H1 (cell line): ENCODE data around the gene FAM184B. TPM values are rescaled to one million over a fixed set of nuclear protein-coding genes. Genes with fewer than 3 reads are reported as not detected.

Experiments
- CTCF ChIA-PET: fragments of 300-600 bp; sonication (Branson Sonifier 250); formaldehyde crosslinking; loops from one replicate; lab custom pipeline; 2021; ENCODE audit not compliant: partially characterized antibody; lab: Charles Lee
- POLR2A ChIA-PET: fragments of 300-600 bp; sonication (Branson Sonifier 250); formaldehyde crosslinking; loops from one replicate; lab custom pipeline; 2021; ENCODE audit warnings: inconsistent platforms; ENCODE audit not compliant: partially characterized antibody; lab: Charles Lee
- DNase-seq, 2 experiments: peaks; one replicate each; pipeline versions ENCODE4 v3.0.0 to v3.0.0-alpha.2; 2010 to 2022; ENCODE audit warnings: low spot score in 2 of 2, low read depth in 1 of 2, mixed read lengths in 1 of 2
- FAIRE-seq: peaks from 2 replicates; lab custom pipeline; 2011; peaks lifted over from hg19 to GRCh38; lab: Jason Lieb, UNC
- H2AFZ ChIP-seq: 2 replicates; pipeline ENCODE4 v1.8.1; 2012; ENCODE audit warnings: low read length, inconsistent platforms
- H2AK5ac ChIP-seq: 2 replicates; pipeline ENCODE4 v1.6.1; 2013; ENCODE audit warnings: low read depth, low read length
- H2BK120ac ChIP-seq: replicated peaks from 2 replicates; pipeline ENCODE3; 2013; ENCODE audit warnings: low read depth, low read length, inconsistent platforms
- H2BK12ac ChIP-seq: 2 replicates; pipeline ENCODE4 v1.6.1; 2013; ENCODE audit warnings: low read depth, low read length
- H2BK15ac ChIP-seq: 2 replicates; pipeline ENCODE4 v1.6.1; 2013; ENCODE audit warnings: low read length
- H2BK20ac ChIP-seq: 2 replicates; pipeline ENCODE4 v1.6.1; 2013; ENCODE audit warnings: low read length
- H2BK5ac ChIP-seq: 2 replicates; pipeline ENCODE4 v1.6.1; 2013; ENCODE audit warnings: low read depth, low read length
- H3K14ac ChIP-seq: 2 replicates; pipeline ENCODE4 v1.6.1; 2013; ENCODE audit warnings: inconsistent platforms; ENCODE audit not compliant: insufficient read length
- H3K18ac ChIP-seq: 2 replicates; pipeline ENCODE4 v1.6.1; 2013; ENCODE audit warnings: low read length; ENCODE audit errors: extremely low read depth
- H3K23ac ChIP-seq: 2 replicates; pipeline ENCODE4 v1.6.1; 2013; ENCODE audit warnings: inconsistent platforms; ENCODE audit not compliant: insufficient read length
- H3K23me2 ChIP-seq: 2 replicates; pipeline ENCODE4 v1.6.1; 2013; ENCODE audit warnings: low read depth, low read length
- H3K27ac ChIP-seq: 2 replicates; pipeline ENCODE4 v1.6.1; 2011; ENCODE audit warnings: low read depth, low read length, inconsistent platforms
- H3K27me3 ChIP-seq, 4 experiments: replicated peaks in 1 of 4; 1 replicate in 1 of 4; 2 replicates in 3 of 4; pipeline versions ENCODE4 v1.6.1 to v1.8.1; 2011 to 2013; ENCODE audit warnings: low read length in 3 of 4, mild to moderate bottlenecking in 3 of 4, inconsistent platforms in 2 of 4, mixed read lengths in 2 of 4, moderate library complexity in 1 of 4; ENCODE audit not compliant: control insufficient read depth in 3 of 4, insufficient read depth in 3 of 4; ENCODE audit errors: extremely low read depth in 1 of 4
- H3K36me3 ChIP-seq, 4 experiments: 2 replicates each; pipeline versions ENCODE4 v1.6.1 to v1.8.1; 2011 to 2013; ENCODE audit warnings: mild to moderate bottlenecking in 4 of 4, low read length in 3 of 4, moderate library complexity in 2 of 4, control low read depth in 1 of 4, inconsistent platforms in 1 of 4; ENCODE audit not compliant: insufficient read depth in 4 of 4, control insufficient read depth in 2 of 4
- H3K4ac ChIP-seq: replicated peaks from 2 replicates; pipeline ENCODE3; 2013; ENCODE audit warnings: low read length, low read depth, mixed read lengths, inconsistent platforms; ENCODE audit not compliant: insufficient read length
- H3K4me1 ChIP-seq, 4 experiments: replicated peaks in 1 of 4; 1 replicate in 1 of 4; 2 replicates in 3 of 4; pipeline versions ENCODE4 v1.6.1 to v1.8.1; 2011 to 2013; ENCODE audit warnings: low read length in 3 of 4, inconsistent platforms in 2 of 4, mixed read lengths in 1 of 4; ENCODE audit not compliant: insufficient read depth in 4 of 4, control insufficient read depth in 3 of 4
- H3K4me2 ChIP-seq, 2 experiments: 2 replicates each; pipeline versions ENCODE4 v1.6.1 to v1.8.1; 2011 to 2013; ENCODE audit warnings: low read depth in 2 of 2, low read length in 2 of 2, control low read depth in 1 of 2, inconsistent platforms in 1 of 2, mild to moderate bottlenecking in 1 of 2; ENCODE audit not compliant: insufficient read depth in 1 of 2
- H3K4me3 ChIP-seq, 4 experiments: fragments of 200-600, 300-600 bp in 1 of 4; sonication (generic), shearing (Covaris generic), sonication (Bioruptor Twin) in 1 of 4; 2 replicates each; pipeline versions ENCODE4 v1.5.1 to v1.8.1; 2011 to 2016; ENCODE audit warnings: low read length in 4 of 4, low read depth in 3 of 4, control low read depth in 2 of 4, inconsistent platforms in 2 of 4, mild to moderate bottlenecking in 2 of 4, mixed read lengths in 1 of 4, moderate library complexity in 1 of 4; ENCODE audit not compliant: insufficient read depth in 2 of 4; ENCODE audit errors: extremely low read depth in 1 of 4
- H3K56ac ChIP-seq: replicated peaks from 2 replicates; pipeline ENCODE3; 2013; ENCODE audit warnings: low read depth, mild to moderate bottlenecking, mixed read lengths, low read length, inconsistent platforms; ENCODE audit not compliant: insufficient read length
- H3K79me1 ChIP-seq: 2 replicates; pipeline ENCODE4 v1.6.1; 2013; ENCODE audit warnings: low read depth, low read length, control low read depth
- H3K79me2 ChIP-seq, 2 experiments: 2 replicates each; pipeline versions ENCODE4 v1.6.1 to v1.8.1; 2012 to 2013; ENCODE audit warnings: low read length in 2 of 2, mild to moderate bottlenecking in 2 of 2, inconsistent platforms in 1 of 2; ENCODE audit not compliant: insufficient read depth in 2 of 2, control insufficient read depth in 1 of 2
- H3K9ac ChIP-seq, 4 experiments: replicated peaks in 1 of 4; 1 replicate in 1 of 4; 2 replicates in 3 of 4; pipeline versions ENCODE4 v1.6.1 to v1.8.1; 2011 to 2013; ENCODE audit warnings: low read depth in 3 of 4, low read length in 3 of 4, control low read depth in 2 of 4, mild to moderate bottlenecking in 2 of 4, moderate library complexity in 2 of 4, inconsistent platforms in 1 of 4; ENCODE audit errors: extremely low read depth in 1 of 4
- H3K9me3 ChIP-seq, 2 experiments: 2 replicates each; pipeline versions ENCODE4 v1.6.1 to v1.8.1; 2012 to 2013; ENCODE audit warnings: mild to moderate bottlenecking in 2 of 2, moderate library complexity in 2 of 2, control low read depth in 1 of 2, inconsistent platforms in 1 of 2, low read depth in 1 of 2, low read length in 1 of 2, mixed read lengths in 1 of 2; ENCODE audit not compliant: insufficient read depth in 2 of 2
- H4K20me1 ChIP-seq, 2 experiments: replicated peaks in 1 of 2; 2 replicates each; pipeline versions ENCODE3 to v1.8.1; 2011 to 2013; ENCODE audit warnings: inconsistent platforms in 2 of 2, low read length in 2 of 2, mild to moderate bottlenecking in 1 of 2; ENCODE audit not compliant: insufficient read depth in 2 of 2, control insufficient read depth in 1 of 2
- H4K5ac ChIP-seq: 2 replicates; pipeline ENCODE4 v1.6.1; 2013; ENCODE audit warnings: low read length, low read depth, mixed read lengths, inconsistent platforms; ENCODE audit not compliant: insufficient read length
- H4K8ac ChIP-seq: 2 replicates; pipeline ENCODE4 v1.8.0; 2013; ENCODE audit warnings: mild to moderate bottlenecking, moderate library complexity, low read length, inconsistent platforms; ENCODE audit not compliant: insufficient read depth; ENCODE audit errors: extremely low read depth
- H4K91ac ChIP-seq: replicated peaks from 2 replicates; pipeline ENCODE3; 2013; ENCODE audit warnings: low read length, mixed read lengths, inconsistent platforms; ENCODE audit not compliant: insufficient read length
- ATF3 ChIP-seq: IDR thresholded peaks from 2 replicates; pipeline ENCODE4 v1.6.1; 2011; ENCODE audit warnings: low read depth, mild to moderate bottlenecking, low read length; ENCODE audit not compliant: insufficient read depth
- NANOG ChIP-seq: IDR thresholded peaks from 2 replicates; pipeline ENCODE4 v1.6.1; 2011; ENCODE audit warnings: low read length, low read depth, mild to moderate bottlenecking, inconsistent platforms; ENCODE audit not compliant: insufficient read depth, poor library complexity, severe bottlenecking
- SIX5 ChIP-seq: IDR thresholded peaks from 2 replicates; pipeline ENCODE4 v1.6.1; 2011; ENCODE audit warnings: mild to moderate bottlenecking, low read depth, low read length
- SP4 ChIP-seq: IDR thresholded peaks from 2 replicates; pipeline ENCODE4 v1.6.1; 2012; ENCODE audit warnings: low read length, inconsistent platforms
- WGBS, 2 experiments: shearing (Covaris generic) in 1 of 2; methylation state at CpG; one replicate each; pipeline versions ENCODE4 v1.1.6 to v1.1.7; 2013 to 2015; ENCODE audit warnings: low lambda C conversion rate in 2 of 2, mixed read lengths in 2 of 2, inconsistent platforms in 1 of 2, low coverage in 1 of 2, missing lambda C conversion rate in 1 of 2; ENCODE audit not compliant: insufficient replicate concordance in 2 of 2, insufficient coverage in 1 of 2, insufficient read length in 1 of 2; ENCODE audit errors: extremely low coverage in 1 of 2, missing lambda C conversion rate in 1 of 2; 5-methylcytosine and 5-hydroxymethylcytosine counted together
- polyA plus RNA-seq, 7 experiments: library from polyadenylated mRNA; depleted of rRNA in 3 of 7; stranded (reverse) in 5 of 7; unstranded in 2 of 7; fragments of >200 nt in 5 of 7; fragments of 200-250 nt in 2 of 7; gene quantifications; 1 replicate in 5 of 7; 2 replicates in 1 of 7; 4 replicates in 1 of 7; pipeline versions ENCODE4 v1.2.1 to v1.2.3, GENCODE V29; 2011 to 2013; ENCODE audit warnings: missing spikeins in 2 of 7, mixed read lengths in 2 of 7
- total RNA-seq: library from RNA; stranded (reverse); fragmentation: NEBNext Ultra II Directional; extraction: Animal tissue kit (Norgen Biotek cat#: 25700); gene quantifications from 2 replicates; pipeline ENCODE4 v1.2.1, GENCODE V29; 2021

FAM184B gene
- total and polyA plus RNA-seq, 2 of the 8 experiments (the other 6 are each of a cell fraction or from before 2014, with no cell fraction given), result 0.05 to 0.39 TPM

DNA sequence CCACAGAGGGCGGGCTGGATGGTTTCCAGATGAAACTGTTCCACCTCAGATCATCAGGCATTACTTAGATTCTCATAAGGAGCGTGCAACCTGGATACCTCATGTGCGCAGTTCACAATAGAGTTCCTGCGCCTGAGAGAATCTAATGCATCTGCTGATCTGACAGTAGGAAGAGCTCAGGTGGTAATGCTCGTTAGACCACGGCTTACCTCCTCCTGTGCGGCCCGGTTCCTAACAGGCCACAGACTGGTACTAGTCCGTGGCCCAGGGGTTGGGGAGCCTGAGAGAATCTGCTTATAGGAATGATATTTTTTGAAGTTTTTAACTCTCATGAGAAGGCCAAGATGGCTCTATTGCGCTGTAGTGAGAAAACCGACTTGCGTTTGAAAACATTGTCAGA, 34.7 kb upstream of the FAM184B start:
- Histone ChIP-seq H3K23ac (no peak overlapping the region), H4K8ac (no peak overlapping the region), H2AK5ac (no peak overlapping the region), H3K4ac (no peak overlapping the region), H2BK12ac (no peak overlapping the region), H4K5ac (no peak overlapping the region), H3K9me3 (no peaks in the 10 kb centered on the region), H3K18ac (no peak overlapping the region), H2BK5ac (no peak overlapping the region), H3K23me2 (no peaks in the 10 kb centered on the region), H3K79me1 (no peaks in the 10 kb centered on the region), H2AFZ (no peak overlapping the region), H4K20me1 (peaks cover 0 to 1% of the 10 kb centered on the region in 2 experiments), H3K27ac (no peak overlapping the region), H3K4me3 (no peak overlapping the region), H2BK120ac (no peak overlapping the region), H3K4me1 (no peaks in the 10 kb centered on the region), H3K27me3 (no peaks in the 10 kb centered on the region), H3K14ac (no peak overlapping the region), H3K9ac (no peak overlapping the region), H2BK15ac (no peak overlapping the region), H4K91ac (no peak overlapping the region), H3K56ac (no peak overlapping the region), H3K79me2 (peaks cover 3 to 73% of the 10 kb centered on the region in 2 experiments; a peak in 3 of 4 replicates), H2BK20ac (no peak overlapping the region), H3K4me2 (no peak overlapping the region), H3K36me3 (peaks cover 0 to 48% (median 19%) of the 10 kb centered on the region in 4 experiments)
- TF ChIP-seq ATF3, result no peak
- no peak for TF ChIP-seq NANOG
- TF ChIP-seq SIX5, result no peak
- TF ChIP-seq SP4, result no peak
- FAIRE-seq, result no peak
- no peak for DNase-seq
- CTCF ChIA-PET, result interaction anchor here (0.5 to 2.2 kb wide), 25 partner anchors 8 to 820 kb away, joined by 3 to 12 read pairs (median 4); no protein-coding TSS in a partner anchor
- POLR2A ChIA-PET, result interaction anchor here (0.8 to 1.5 kb wide), 5 partner anchors 9 to 184 kb away, joined by 3 to 5 read pairs (median 4); no protein-coding TSS in a partner anchor
- WGBS, 2 experiments, result 94% methylated on average over 12 of the region's 12 CpGs; no CpG with 5 or more reads in 1 of the 2 experiments
